ENCODE data around the gene PNPLA3. TPM values are rescaled to one million over a fixed set of nuclear protein-coding genes. Genes with fewer than 3 reads are reported as not detected.

The PNPLA3 gene
- polyA plus RNA-seq, 1 donor from 2014 or later, result not detected

GRCh38 chr22:43885319-43885671, 38.3 kb upstream of the PNPLA3 start:
- Mint-ChIP-seq H3K27ac (no peak overlapping the region), H3K4me3 (peak overlapping the region in 1 of 4 donors; percentile 80), H3K27me3 (peaks cover 20% of the 10 kb centered on the region), H3K9me3 (no peaks in the 10 kb centered on the region), H3K36me3 (no peaks in the 10 kb centered on the region), H3K4me1 (peaks cover 5 to 12% (median 9%) of the 10 kb centered on the region in 3 donors)

- Mint-ChIP-seq H3K27me3 (peaks cover 25% of the 10 kb centered on the region), H3K36me3 (no peaks in the 10 kb centered on the region), H3K4me3 (peak overlapping the region in 1 of 4 donors; percentile 80), H3K4me1 (peaks cover 5 to 12% (median 9%) of the 10 kb centered on the region in 3 donors), H3K9me3 (no peaks in the 10 kb centered on the region), H3K27ac (no peak overlapping the region)
Measured at GRCh38 chr22:43885786-43886185, 37.8 kb upstream of the PNPLA3 start.

- H3K4me1 Mint-ChIP-seq, result peaks cover 5 to 12% (median 9%) of the 10 kb centered on the region in 3 donors
- H3K4me3 Mint-ChIP-seq, result no peak overlapping the region
- peaks cover 26% of the 10 kb centered on the region for H3K27me3 Mint-ChIP-seq
- H3K9me3 Mint-ChIP-seq, result no peaks in the 10 kb centered on the region
- peak overlapping the region in 1 of 3 donors; percentile 52 for H3K27ac Mint-ChIP-seq
- no peaks in the 10 kb centered on the region for H3K36me3 Mint-ChIP-seq
Measured at GRCh38 chr22:43886231-43886630, 37.4 kb upstream of the PNPLA3 start.

- peaks cover 32% of the 10 kb centered on the region for H3K27me3 Mint-ChIP-seq
- peaks cover 5 to 12% (median 9%) of the 10 kb centered on the region in 3 donors for H3K4me1 Mint-ChIP-seq
- no peaks in the 10 kb centered on the region for H3K36me3 Mint-ChIP-seq
- no peak overlapping the region for H3K4me3 Mint-ChIP-seq
- H3K9me3 Mint-ChIP-seq, result no peaks in the 10 kb centered on the region
- H3K27ac Mint-ChIP-seq, result no peak overlapping the region
Measured at GRCh38 chr22:43887391-43887790, 36.2 kb upstream of the PNPLA3 start.

- peaks cover 38% of the 10 kb centered on the region for H3K27me3 Mint-ChIP-seq
- no peak overlapping the region for H3K4me3 Mint-ChIP-seq
- H3K4me1 Mint-ChIP-seq, result peaks cover 5 to 8% (median 5%) of the 10 kb centered on the region in 3 donors
- no peaks in the 10 kb centered on the region for H3K36me3 Mint-ChIP-seq
- no peaks in the 10 kb centered on the region for H3K9me3 Mint-ChIP-seq
- H3K27ac Mint-ChIP-seq, result no peak overlapping the region
Measured at GRCh38 chr22:43888740-43889139, 34.9 kb upstream of the PNPLA3 start.

GRCh38 chr22:43889201-43889859, 34.3 kb upstream of the PNPLA3 start:
- H3K36me3 Mint-ChIP-seq, result no peaks in the 10 kb centered on the region
- H3K4me3 Mint-ChIP-seq, result no peak overlapping the region
- no peak overlapping the region for H3K27ac Mint-ChIP-seq
- peaks cover 40% of the 10 kb centered on the region for H3K27me3 Mint-ChIP-seq
- H3K4me1 Mint-ChIP-seq, result peaks cover 5 to 8% (median 5%) of the 10 kb centered on the region in 3 donors
- no peaks in the 10 kb centered on the region for H3K9me3 Mint-ChIP-seq

- Mint-ChIP-seq H3K27me3 (peaks cover 37% of the 10 kb centered on the region), H3K27ac (no peak overlapping the region), H3K36me3 (no peaks in the 10 kb centered on the region)
Measured at GRCh38 chr22:43889860-43890253, 33.7 kb upstream of the PNPLA3 start.

GRCh38 chr22:43890901-43891331, 32.7 kb upstream of the PNPLA3 start:
- Mint-ChIP-seq H3K4me1 (no peaks in the 10 kb centered on the region), H3K36me3 (no peaks in the 10 kb centered on the region), H3K27me3 (peaks cover 35% of the 10 kb centered on the region), H3K27ac (no peak overlapping the region), H3K4me3 (peak overlapping the region in 1 of 4 donors; percentile 17), H3K9me3 (no peaks in the 10 kb centered on the region)

More at GRCh38 chr22:43889860-43890253, 33.7 kb upstream of the PNPLA3 start:
- peaks cover under 1 to 2% (median under 1%) of the 10 kb centered on the region in 3 donors for H3K4me1 Mint-ChIP-seq
- no peaks in the 10 kb centered on the region for H3K9me3 Mint-ChIP-seq
- no peak overlapping the region for H3K4me3 Mint-ChIP-seq

GRCh38 chr22:43891360-43892182, 32.0 kb upstream of the PNPLA3 start, which contains the start of gene PNPLA5:
Gene PNPLA5, minus strand, starts transcription at chr22:43892013. Its CDS starts 133 bp downstream, at chr22:43891880.
- no peaks in the 10 kb centered on the region for H3K9me3 Mint-ChIP-seq
- H3K27ac Mint-ChIP-seq, result no peak within 1 kb of the TSS
- H3K4me3 Mint-ChIP-seq, result peak within 1 kb of the TSS in 2 of 4 donors; percentile 34 to 41

GRCh38 chr22:43892183-43892894, 31.3 kb upstream of the PNPLA3 start:
- H3K9me3 Mint-ChIP-seq, result no peaks in the 10 kb centered on the region
- H3K27ac Mint-ChIP-seq, result no peak overlapping the region
- no peaks in the 10 kb centered on the region for H3K4me1 Mint-ChIP-seq
- H3K4me3 Mint-ChIP-seq, result no peak overlapping the region
- peaks cover 34% of the 10 kb centered on the region for H3K27me3 Mint-ChIP-seq
- no peaks in the 10 kb centered on the region for H3K36me3 Mint-ChIP-seq

More at GRCh38 chr22:43891360-43892182, 32.0 kb upstream of the PNPLA3 start, which contains the start of gene PNPLA5:
- H3K27me3 Mint-ChIP-seq, result peaks cover 33% of the 10 kb centered on the region
- H3K36me3 Mint-ChIP-seq, result no peaks in the 10 kb centered on the region
- no peaks in the 10 kb centered on the region for H3K4me1 Mint-ChIP-seq

- no peaks in the 10 kb centered on the region for H3K36me3 Mint-ChIP-seq
- H3K9me3 Mint-ChIP-seq, result no peaks in the 10 kb centered on the region
- H3K27ac Mint-ChIP-seq, result no peak overlapping the region
- H3K4me1 Mint-ChIP-seq, result no peaks in the 10 kb centered on the region
- no peak overlapping the region for H3K4me3 Mint-ChIP-seq
- H3K27me3 Mint-ChIP-seq, result peaks cover 33% of the 10 kb centered on the region
Measured at GRCh38 chr22:43893266-43893665, 30.3 kb upstream of the PNPLA3 start.

GRCh38 chr22:43894122-43894521, 29.5 kb upstream of the PNPLA3 start:
- H3K4me3 Mint-ChIP-seq, result peak overlapping the region in 1 of 4 donors; percentile 3

GRCh38 chr22:43895986-43896645, 27.5 kb upstream of the PNPLA3 start:
- no peaks in the 10 kb centered on the region for H3K4me1 Mint-ChIP-seq
- no peaks in the 10 kb centered on the region for H3K9me3 Mint-ChIP-seq
- no peak overlapping the region for H3K4me3 Mint-ChIP-seq
- H3K27ac Mint-ChIP-seq, result no peak overlapping the region
- peaks cover 19% of the 10 kb centered on the region for H3K27me3 Mint-ChIP-seq
- no peaks in the 10 kb centered on the region for H3K36me3 Mint-ChIP-seq

More at GRCh38 chr22:43894122-43894521, 29.5 kb upstream of the PNPLA3 start:
- Mint-ChIP-seq H3K36me3 (no peaks in the 10 kb centered on the region), H3K9me3 (no peaks in the 10 kb centered on the region), H3K27ac (no peak overlapping the region), H3K27me3 (peaks cover 28% of the 10 kb centered on the region), H3K4me1 (no peaks in the 10 kb centered on the region)

- no peaks in the 10 kb centered on the region for H3K4me1 Mint-ChIP-seq
- H3K9me3 Mint-ChIP-seq, result no peaks in the 10 kb centered on the region
- peaks cover 15% of the 10 kb centered on the region for H3K27me3 Mint-ChIP-seq
- H3K4me3 Mint-ChIP-seq, result no peak overlapping the region
- no peak overlapping the region for H3K27ac Mint-ChIP-seq
- H3K36me3 Mint-ChIP-seq, result no peaks in the 10 kb centered on the region
Measured at GRCh38 chr22:43897751-43898261, 25.8 kb upstream of the PNPLA3 start.

All from IgD-negative memory B cell (primary cell).